ENCODE measurements around the gene POLD3. TPM values are rescaled to one million over a fixed set of nuclear protein-coding genes. Genes with fewer than 3 reads are reported as not detected.

The POLD3 gene
- total RNA-seq, 2 donors from 2014 or later: 38.5 to 52.2 TPM

- no peak overlapping the region for H3K27ac Mint-ChIP-seq
- H3K9ac ChIP-seq (ENCODE audit: extremely low read depth, low read length, poor library complexity, severe bottlenecking): no peak overlapping the region
These were observed 80.7 kb downstream of the POLD3 start for GRCh38 chr11:74672956-74673692.

GRCh38 chr11:74673693-74674360 lies 81.4 kb downstream of the POLD3 start:
- Mint-ChIP-seq H3K27me3 (ENCODE audit: insufficient read depth) (peaks cover 1% of the 10 kb centered on the region), H3K4me1 (peaks cover 8% of the 10 kb centered on the region), H3K9me3 (peaks cover 5% of the 10 kb centered on the region), H3K36me3 (ENCODE audit: low read depth) (peaks cover 2% of the 10 kb centered on the region), H3K4me3 (no peak overlapping the region), H3K27ac (no peak overlapping the region)
- H3K36me3 ChIP-seq (ENCODE audit: control insufficient read depth, insufficient read depth, low read length): no peaks in the 10 kb centered on the region
- H3K27me3 ChIP-seq (ENCODE audit: control insufficient read depth, insufficient read depth, low read length, poor library complexity, severe bottlenecking): no peaks in the 10 kb centered on the region
- no peak for TF ChIP-seq CTCF (conservative IDR thresholded peaks at IDR 0.05)
- no peaks in the 10 kb centered on the region for H3K4me1 ChIP-seq (ENCODE audit: control insufficient read depth, insufficient read depth, low read length)
- H3K9me3 ChIP-seq (ENCODE audit: control insufficient read depth, low read length): no peaks in the 10 kb centered on the region
- H3K4me3 ChIP-seq (ENCODE audit: low read length): no peak overlapping the region
- no peak overlapping the region for H3K27ac ChIP-seq (ENCODE audit: low read depth, low read length)
- 91 to 96% methylated on average over 3 to 6 of the region's 7 CpGs for WGBS, 2 experiments (ENCODE audit: insufficient coverage in 1 of 2, insufficient read length in 1 of 2)
- no peak overlapping the region for H3K9ac ChIP-seq (ENCODE audit: extremely low read depth, low read length, poor library complexity, severe bottlenecking)
- DNase-seq: peak; percentile 25

More at GRCh38 chr11:74672956-74673692, 80.7 kb downstream of the POLD3 start:
- DNase-seq: peak; percentile 25
- Mint-ChIP-seq H3K4me3 (no peak overlapping the region), H3K36me3 (ENCODE audit: low read depth) (peaks cover 2% of the 10 kb centered on the region), H3K27me3 (ENCODE audit: insufficient read depth) (peaks cover 1% of the 10 kb centered on the region), H3K4me1 (peaks cover 8% of the 10 kb centered on the region), H3K9me3 (peaks cover 5% of the 10 kb centered on the region)
- no peaks in the 10 kb centered on the region for H3K27me3 ChIP-seq (ENCODE audit: control insufficient read depth, insufficient read depth, low read length, poor library complexity, severe bottlenecking)
- no peaks in the 10 kb centered on the region for H3K36me3 ChIP-seq (ENCODE audit: control insufficient read depth, insufficient read depth, low read length)
- no peak for TF ChIP-seq CTCF (conservative IDR thresholded peaks at IDR 0.05)
- no peaks in the 10 kb centered on the region for H3K9me3 ChIP-seq (ENCODE audit: control insufficient read depth, low read length)
- no peak overlapping the region for H3K4me3 ChIP-seq (ENCODE audit: low read length)
- H3K4me1 ChIP-seq (ENCODE audit: control insufficient read depth, insufficient read depth, low read length): no peaks in the 10 kb centered on the region
- H3K27ac ChIP-seq (ENCODE audit: low read depth, low read length): no peak overlapping the region
- 91 to 94% methylated on average over 3 to 12 of the region's 12 CpGs for WGBS, 2 experiments (ENCODE audit: insufficient coverage in 1 of 2, insufficient read length in 1 of 2)

- Mint-ChIP-seq H3K9me3 (peaks cover 5% of the 10 kb centered on the region), H3K4me3 (no peak overlapping the region), H3K36me3 (ENCODE audit: low read depth) (peaks cover 2% of the 10 kb centered on the region), H3K4me1 (peaks cover 8% of the 10 kb centered on the region), H3K27ac (no peak overlapping the region), H3K27me3 (ENCODE audit: insufficient read depth) (peaks cover 5% of the 10 kb centered on the region)
- H3K9me3 ChIP-seq (ENCODE audit: control insufficient read depth, low read length): no peaks in the 10 kb centered on the region
- no peak overlapping the region for H3K4me3 ChIP-seq (ENCODE audit: low read length)
- H3K36me3 ChIP-seq (ENCODE audit: control insufficient read depth, insufficient read depth, low read length): no peaks in the 10 kb centered on the region
- WGBS, 2 experiments (ENCODE audit: insufficient coverage in 1 of 2, insufficient read length in 1 of 2): 93% methylated on average over 2 to 3 of the region's 3 CpGs
- H3K27ac ChIP-seq (ENCODE audit: low read depth, low read length): no peak overlapping the region
- H3K9ac ChIP-seq (ENCODE audit: extremely low read depth, low read length, poor library complexity, severe bottlenecking): no peak overlapping the region
- DNase-seq: no peak
- H3K4me1 ChIP-seq (ENCODE audit: control insufficient read depth, insufficient read depth, low read length): no peaks in the 10 kb centered on the region
- H3K27me3 ChIP-seq (ENCODE audit: control insufficient read depth, insufficient read depth, low read length, poor library complexity, severe bottlenecking): no peaks in the 10 kb centered on the region
- TF ChIP-seq CTCF (conservative IDR thresholded peaks at IDR 0.05): no peak
These were observed 83.4 kb downstream of the POLD3 start for GRCh38 chr11:74675761-74676160.

Data from endodermal cell (in vitro differentiated cells).